Panc1 (cell line): ENCODE measurements around the gene STRN3. TPM values are rescaled to one million over a fixed set of nuclear protein-coding genes. Genes with fewer than 3 reads are reported as not detected.
"Not testable (repeated sequence)": the region's sequence is repeated elsewhere in the genome, so short reads cannot be mapped to it uniquely, and the experiment has no call there.

Experiments used
- ATAC-seq: fragments of 200-7000 bp; cut with Tn5 transposase; 2 replicates; pipeline ENCODE4 v1.9.1; 2020; ENCODE audit warnings: mild to moderate bottlenecking, moderate library complexity
- BruUV-seq: library from RNA; stranded (reverse); fragments of 400-500 nt; replicated peaks from 2 replicates; lab custom pipeline; 2021; lab: Mats Ljungman, UMichigan
- CTCF ChIA-PET: fragments of 300-600 bp; sonication (Branson Sonifier 250); formaldehyde crosslinking; loops from one replicate; lab custom pipeline; 2022; ENCODE audit warnings: antibody characterized with exemption; lab: Charles Lee
- POLR2A ChIA-PET: fragments of 300-600 bp; sonication (Branson Sonifier 250); formaldehyde crosslinking; loops from one replicate; lab custom pipeline; 2022; ENCODE audit warnings: antibody characterized with exemption; lab: Charles Lee
- DNase-seq: peaks from one replicate; pipeline ENCODE4 v3.0.0-alpha.2; 2010; ENCODE audit warnings: low read depth, low spot score
- H3K27ac ChIP-seq: 2 replicates; pipeline ENCODE4 v1.5.1; 2011; ENCODE audit warnings: mild to moderate bottlenecking, low read length, inconsistent platforms
- H3K27me3 ChIP-seq: fragments of 200-500 bp; sonication (Bioruptor generic); 2 replicates; pipeline ENCODE4 v1.6.0; 2014; ENCODE audit warnings: low read length, inconsistent platforms; ENCODE audit not compliant: control insufficient read depth, insufficient read depth
- H3K36me3 ChIP-seq: fragments of 200-500 bp; sonication (Bioruptor generic); 2 replicates; pipeline ENCODE4 v1.5.1; 2014; ENCODE audit warnings: inconsistent platforms, mild to moderate bottlenecking, low read length, moderate library complexity; ENCODE audit not compliant: control insufficient read depth, insufficient read depth
- H3K4me1 ChIP-seq: 2 replicates; pipeline ENCODE4 v1.5.1; 2011; ENCODE audit warnings: inconsistent platforms, mild to moderate bottlenecking, low read length, moderate library complexity; ENCODE audit not compliant: control insufficient read depth, insufficient read depth
- H3K4me3 ChIP-seq, 2 experiments: 2 replicates each; pipeline ENCODE4 v1.5.1; 2011 to 2012; ENCODE audit warnings: low read depth in 2 of 2, low read length in 2 of 2, mild to moderate bottlenecking in 2 of 2, inconsistent platforms in 1 of 2, moderate library complexity in 1 of 2
- H3K9me3 ChIP-seq: fragments of 200-500 bp; sonication (Bioruptor generic); 2 replicates; pipeline ENCODE4 v1.5.1; 2014; ENCODE audit warnings: low read depth, mild to moderate bottlenecking, inconsistent platforms, low read length, moderate library complexity; ENCODE audit not compliant: control insufficient read depth, insufficient read depth
- POLR2AphosphoS5 ChIP-seq: IDR thresholded peaks from 2 replicates; pipeline ENCODE4 v1.6.1; 2012; ENCODE audit warnings: mild to moderate bottlenecking, low read depth, low read length, moderate library complexity
- SIN3A ChIP-seq: IDR thresholded peaks from 2 replicates; pipeline ENCODE4 v1.6.1; 2012; ENCODE audit warnings: low read depth, mild to moderate bottlenecking, low read length, moderate library complexity, borderline replicate concordance; ENCODE audit not compliant: insufficient read depth
- TCF7L2 ChIP-seq: IDR thresholded peaks from 2 replicates; pipeline ENCODE4 v1.6.1; 2011; ENCODE audit warnings: mild to moderate bottlenecking, low read depth, low read length, inconsistent platforms
- in situ Hi-C: cut with HindIII; loops from 2 replicates; pipeline ENCODE4 v1.10.0; 2016; ENCODE audit warnings: low sequenced_read_pairs, low pct_unique_long_range_greater_than_20kb
- intact Hi-C: fragments of 100-400 bp; cut with micrococcal nuclease; formaldehyde crosslinking; loops from one replicate; pipeline ENCODE4 v1.10.0; 2022; ENCODE audit not compliant: unreplicated experiment
- total RNA-seq: library from RNA; stranded (reverse); gene quantifications from one replicate; pipeline ENCODE4 v1.2.1, GENCODE V29; 2021; ENCODE audit not compliant: unreplicated experiment
- TF ChIP-seq, protein P1 (sequence below), 2 experiments: IDR thresholded peaks; 2 replicates each; pipeline ENCODE4 v1.6.1; 2011 to 2012; ENCODE audit warnings: low read depth in 2 of 2, control low read depth in 1 of 2, low read length in 1 of 2, mild to moderate bottlenecking in 1 of 2, moderate library complexity in 1 of 2; ENCODE audit not compliant: insufficient read depth in 1 of 2
- TF ChIP-seq, protein P2 (sequence below): fragments of 450-650 bp; IDR thresholded peaks from 2 replicates; pipeline ENCODE4 v1.5.1; 2017; ENCODE audit warnings: mild to moderate bottlenecking

The STRN3 gene
- total RNA-seq, 1 experiment from 2014 or later: 29.2 TPM

DNA sequence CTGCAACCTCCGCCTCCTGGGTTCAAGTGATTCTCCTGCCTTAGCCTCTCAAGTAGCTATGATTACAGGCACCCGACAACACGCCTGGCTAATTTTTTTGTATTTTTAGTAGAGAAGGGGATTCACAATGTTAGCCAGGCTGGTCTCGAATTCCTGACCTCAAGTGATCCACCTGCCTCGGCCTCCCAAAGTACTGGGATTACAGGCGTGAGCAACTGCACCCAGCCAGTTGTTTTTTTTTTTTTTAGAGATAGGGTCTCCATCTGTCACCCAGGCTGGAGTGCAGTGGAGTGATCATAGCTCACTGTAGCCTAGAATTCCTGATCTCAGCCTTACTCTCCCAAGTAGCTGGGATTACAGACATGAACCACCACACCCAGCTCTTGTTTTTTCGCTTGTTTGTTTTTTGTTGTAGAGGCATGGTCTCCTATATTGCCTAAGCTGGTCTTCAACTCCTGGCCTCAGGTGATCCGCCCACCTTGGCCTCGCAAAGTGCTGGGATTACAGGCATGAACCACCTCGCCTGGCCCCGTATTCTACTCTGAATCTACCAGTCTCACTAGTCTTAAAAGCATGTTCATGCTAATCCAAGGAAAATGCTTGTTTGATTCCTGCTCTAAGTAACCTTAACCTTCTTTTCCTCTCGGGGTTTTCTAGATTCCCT, 31.7 kb upstream of the STRN3 start:
- TF ChIP-seq, protein P1, sequence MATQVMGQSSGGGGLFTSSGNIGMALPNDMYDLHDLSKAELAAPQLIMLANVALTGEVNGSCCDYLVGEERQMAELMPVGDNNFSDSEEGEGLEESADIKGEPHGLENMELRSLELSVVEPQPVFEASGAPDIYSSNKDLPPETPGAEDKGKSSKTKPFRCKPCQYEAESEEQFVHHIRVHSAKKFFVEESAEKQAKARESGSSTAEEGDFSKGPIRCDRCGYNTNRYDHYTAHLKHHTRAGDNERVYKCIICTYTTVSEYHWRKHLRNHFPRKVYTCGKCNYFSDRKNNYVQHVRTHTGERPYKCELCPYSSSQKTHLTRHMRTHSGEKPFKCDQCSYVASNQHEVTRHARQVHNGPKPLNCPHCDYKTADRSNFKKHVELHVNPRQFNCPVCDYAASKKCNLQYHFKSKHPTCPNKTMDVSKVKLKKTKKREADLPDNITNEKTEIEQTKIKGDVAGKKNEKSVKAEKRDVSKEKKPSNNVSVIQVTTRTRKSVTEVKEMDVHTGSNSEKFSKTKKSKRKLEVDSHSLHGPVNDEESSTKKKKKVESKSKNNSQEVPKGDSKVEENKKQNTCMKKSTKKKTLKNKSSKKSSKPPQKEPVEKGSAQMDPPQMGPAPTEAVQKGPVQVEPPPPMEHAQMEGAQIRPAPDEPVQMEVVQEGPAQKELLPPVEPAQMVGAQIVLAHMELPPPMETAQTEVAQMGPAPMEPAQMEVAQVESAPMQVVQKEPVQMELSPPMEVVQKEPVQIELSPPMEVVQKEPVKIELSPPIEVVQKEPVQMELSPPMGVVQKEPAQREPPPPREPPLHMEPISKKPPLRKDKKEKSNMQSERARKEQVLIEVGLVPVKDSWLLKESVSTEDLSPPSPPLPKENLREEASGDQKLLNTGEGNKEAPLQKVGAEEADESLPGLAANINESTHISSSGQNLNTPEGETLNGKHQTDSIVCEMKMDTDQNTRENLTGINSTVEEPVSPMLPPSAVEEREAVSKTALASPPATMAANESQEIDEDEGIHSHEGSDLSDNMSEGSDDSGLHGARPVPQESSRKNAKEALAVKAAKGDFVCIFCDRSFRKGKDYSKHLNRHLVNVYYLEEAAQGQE (IDR thresholded peaks at IDR 0.05; ENCODE audit: insufficient read depth in 1 of 2, low read depth in 2 of 2, low read length in 1 of 2): no peak
- TF ChIP-seq, protein P2, sequence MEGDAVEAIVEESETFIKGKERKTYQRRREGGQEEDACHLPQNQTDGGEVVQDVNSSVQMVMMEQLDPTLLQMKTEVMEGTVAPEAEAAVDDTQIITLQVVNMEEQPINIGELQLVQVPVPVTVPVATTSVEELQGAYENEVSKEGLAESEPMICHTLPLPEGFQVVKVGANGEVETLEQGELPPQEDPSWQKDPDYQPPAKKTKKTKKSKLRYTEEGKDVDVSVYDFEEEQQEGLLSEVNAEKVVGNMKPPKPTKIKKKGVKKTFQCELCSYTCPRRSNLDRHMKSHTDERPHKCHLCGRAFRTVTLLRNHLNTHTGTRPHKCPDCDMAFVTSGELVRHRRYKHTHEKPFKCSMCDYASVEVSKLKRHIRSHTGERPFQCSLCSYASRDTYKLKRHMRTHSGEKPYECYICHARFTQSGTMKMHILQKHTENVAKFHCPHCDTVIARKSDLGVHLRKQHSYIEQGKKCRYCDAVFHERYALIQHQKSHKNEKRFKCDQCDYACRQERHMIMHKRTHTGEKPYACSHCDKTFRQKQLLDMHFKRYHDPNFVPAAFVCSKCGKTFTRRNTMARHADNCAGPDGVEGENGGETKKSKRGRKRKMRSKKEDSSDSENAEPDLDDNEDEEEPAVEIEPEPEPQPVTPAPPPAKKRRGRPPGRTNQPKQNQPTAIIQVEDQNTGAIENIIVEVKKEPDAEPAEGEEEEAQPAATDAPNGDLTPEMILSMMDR: no peak
- no peak for TF ChIP-seq TCF7L2
- TF ChIP-seq SIN3A: no peak
- TF ChIP-seq POLR2AphosphoS5: no peak
- intact Hi-C loops (no loop called here), in situ Hi-C loops (no loop called here)
- no peak overlapping the region for H3K4me3 ChIP-seq
- H3K36me3 ChIP-seq: no peaks in the 10 kb centered on the region
- CTCF ChIA-PET: no interaction called here
- no TSS peak for BruUV-seq
- POLR2A ChIA-PET: no interaction called here
- DNase-seq (no peak), ATAC-seq (no peak)
- H3K4me1 ChIP-seq: no peaks in the 10 kb centered on the region; the same call in 1 of the 2 replicates
- H3K27me3 ChIP-seq: no peaks in the 10 kb centered on the region
- no peaks in the 10 kb centered on the region for H3K9me3 ChIP-seq
- H3K27ac ChIP-seq: no peak overlapping the region

DNA sequence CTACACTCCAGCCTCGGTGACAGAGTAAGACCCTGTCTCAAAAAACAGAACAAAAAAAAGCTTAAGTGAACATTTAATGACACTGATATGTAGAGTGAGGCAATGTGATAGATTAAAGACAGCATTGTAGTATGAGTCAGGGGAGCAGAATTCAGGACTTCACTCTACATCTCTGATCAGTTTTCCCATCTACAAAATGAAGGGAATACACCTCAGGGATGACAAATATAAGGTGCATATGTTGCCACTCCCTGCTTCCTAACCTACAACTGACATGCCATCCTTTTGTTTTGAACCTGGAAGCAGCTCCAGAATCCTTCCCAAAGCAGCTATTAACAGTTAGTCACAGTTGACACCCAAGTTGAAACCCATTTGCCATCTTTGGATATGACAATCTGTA, 30.9 kb upstream of the STRN3 start:
- Histone ChIP-seq H3K27ac (no peak overlapping the region), H3K4me1 (no peaks in the 10 kb centered on the region; the same call in 1 of the 2 replicates), H3K36me3 (no peaks in the 10 kb centered on the region), H3K9me3 (no peaks in the 10 kb centered on the region), H3K27me3 (no peaks in the 10 kb centered on the region), H3K4me3 (no peak overlapping the region)
- CTCF ChIA-PET: no interaction called here
- no peak for TF ChIP-seq POLR2AphosphoS5
- TF ChIP-seq, protein P2: no peak
- TF ChIP-seq, protein P1 (IDR thresholded peaks at IDR 0.05; ENCODE audit: insufficient read depth in 1 of 2, low read depth in 2 of 2, low read length in 1 of 2): no peak
- no peak for TF ChIP-seq TCF7L2
- no peak for TF ChIP-seq SIN3A
- POLR2A ChIA-PET: no interaction called here
- intact Hi-C loops: no loop called here
- in situ Hi-C loops: no loop called here
- ATAC-seq (no peak), DNase-seq (no peak)
- BruUV-seq: no TSS peak

DNA sequence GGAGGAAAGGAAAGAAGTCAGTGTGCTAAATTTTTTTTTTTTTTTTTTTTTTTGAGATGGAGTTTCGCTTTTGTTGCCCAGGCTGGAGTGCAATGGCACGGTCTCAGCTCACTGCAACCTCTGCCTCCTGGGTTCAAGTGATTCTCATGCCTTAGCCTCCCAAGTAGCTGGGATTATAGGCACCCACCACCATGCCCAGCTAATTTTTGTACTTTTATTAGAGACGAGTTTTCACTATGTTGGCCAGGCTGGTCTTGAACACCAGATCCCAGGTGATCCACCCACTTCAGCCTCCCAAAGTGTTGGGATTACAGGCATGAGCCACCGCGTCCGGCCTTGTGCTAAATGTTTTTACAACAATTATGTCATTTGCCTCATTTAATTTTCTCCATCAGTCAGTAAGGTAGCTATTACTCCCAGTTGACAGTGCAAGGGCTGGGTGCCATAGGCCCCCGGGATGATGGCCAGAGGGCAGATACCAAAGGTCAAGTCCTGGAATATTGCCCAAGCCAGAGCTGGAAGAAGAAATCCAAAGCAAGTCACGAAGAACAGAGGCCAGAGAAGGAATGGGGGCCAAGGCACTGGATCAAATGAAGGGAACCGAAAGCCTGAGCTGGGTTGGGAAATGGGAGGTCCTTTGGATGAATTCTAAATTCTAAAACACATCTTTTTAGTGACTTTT, 26.9 kb upstream of the STRN3 start:
- ATAC-seq, BruUV-seq, CTCF ChIA-PET, DNase-seq, intact Hi-C loops, H3K4me1 ChIP-seq, H3K9me3 ChIP-seq, H3K4me3 ChIP-seq, in situ Hi-C loops, H3K27me3 ChIP-seq, H3K27ac ChIP-seq, H3K36me3 ChIP-seq: not testable (repeated sequence)
- POLR2A ChIA-PET: interaction anchor here (0.7 kb wide), 1 partner anchor 1502 kb away, joined by 13 read pairs; no protein-coding TSS in a partner anchor
